ENCODE measurements around the gene SYNM.

DNA sequence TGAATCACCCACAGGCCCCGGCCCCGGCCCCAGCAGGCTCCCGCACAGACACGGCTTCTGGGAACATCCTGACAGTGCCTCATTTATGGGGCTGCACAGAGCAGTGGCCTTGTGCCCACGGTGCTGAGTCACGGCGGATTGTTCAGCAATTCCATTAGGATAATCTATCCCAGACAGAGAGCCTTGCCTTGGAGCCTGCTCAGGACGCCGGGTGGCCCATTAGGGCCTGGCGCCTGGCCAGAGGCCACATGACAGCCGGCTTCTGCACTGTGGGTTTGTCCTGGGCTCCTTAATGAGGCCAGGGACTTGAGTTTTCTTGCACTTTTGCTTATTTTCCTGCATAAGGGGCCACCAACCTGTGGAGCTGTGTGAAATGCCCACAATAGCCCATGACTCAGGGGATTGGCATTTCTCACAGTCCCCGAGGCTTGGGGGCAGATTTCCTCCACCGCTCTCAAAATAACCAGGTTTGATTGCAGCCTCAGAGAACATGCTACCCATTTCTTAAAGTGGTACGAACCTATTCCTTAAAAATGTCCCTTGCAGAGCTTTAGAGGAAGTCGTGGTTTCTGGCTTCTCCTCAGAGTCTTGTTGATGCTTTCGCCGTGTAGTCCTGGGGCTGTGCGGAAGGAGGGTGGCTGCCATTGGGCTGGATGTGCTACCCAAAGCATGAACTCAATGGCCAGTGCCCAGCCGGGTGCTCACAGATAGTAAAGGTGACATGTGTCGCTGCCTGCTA is 19.0 kb downstream of the SYNM start:
- TF ChIP-seq, protein P1, sequence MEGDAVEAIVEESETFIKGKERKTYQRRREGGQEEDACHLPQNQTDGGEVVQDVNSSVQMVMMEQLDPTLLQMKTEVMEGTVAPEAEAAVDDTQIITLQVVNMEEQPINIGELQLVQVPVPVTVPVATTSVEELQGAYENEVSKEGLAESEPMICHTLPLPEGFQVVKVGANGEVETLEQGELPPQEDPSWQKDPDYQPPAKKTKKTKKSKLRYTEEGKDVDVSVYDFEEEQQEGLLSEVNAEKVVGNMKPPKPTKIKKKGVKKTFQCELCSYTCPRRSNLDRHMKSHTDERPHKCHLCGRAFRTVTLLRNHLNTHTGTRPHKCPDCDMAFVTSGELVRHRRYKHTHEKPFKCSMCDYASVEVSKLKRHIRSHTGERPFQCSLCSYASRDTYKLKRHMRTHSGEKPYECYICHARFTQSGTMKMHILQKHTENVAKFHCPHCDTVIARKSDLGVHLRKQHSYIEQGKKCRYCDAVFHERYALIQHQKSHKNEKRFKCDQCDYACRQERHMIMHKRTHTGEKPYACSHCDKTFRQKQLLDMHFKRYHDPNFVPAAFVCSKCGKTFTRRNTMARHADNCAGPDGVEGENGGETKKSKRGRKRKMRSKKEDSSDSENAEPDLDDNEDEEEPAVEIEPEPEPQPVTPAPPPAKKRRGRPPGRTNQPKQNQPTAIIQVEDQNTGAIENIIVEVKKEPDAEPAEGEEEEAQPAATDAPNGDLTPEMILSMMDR (IDR thresholded peaks at IDR 0.05 in 2 of 3, conservative IDR thresholded peaks at IDR 0.05 in 1 of 3; ENCODE audit: borderline replicate concordance in 1 of 3, insufficient read depth in 1 of 3, low read depth in 2 of 3, low read length in 2 of 3), result no peak
- TF ChIP-seq EGR1 (IDR thresholded peaks at IDR 0.05; ENCODE audit: low read depth) (no peak), REST (IDR thresholded peaks at IDR 0.05; ENCODE audit: low read depth) (no peak), POLR2AphosphoS5 (IDR thresholded peaks at IDR 0.05; ENCODE audit: low read depth, low read length) (peak; percentile 39; the same call in 1 of the 2 replicates), EZH2 (IDR thresholded peaks at IDR 0.05) (no peak), ZBTB33 (IDR thresholded peaks at IDR 0.05; ENCODE audit: extremely low read depth, insufficient replicate concordance, low read length) (no peak), POLR2A (IDR thresholded peaks at IDR 0.05; ENCODE audit: borderline replicate concordance, extremely low read depth, insufficient read depth, insufficient read length) (no peak), SRF (IDR thresholded peaks at IDR 0.05; ENCODE audit: low read depth) (no peak), YY1 (IDR thresholded peaks at IDR 0.05; ENCODE audit: extremely low read depth, insufficient replicate concordance, low read depth, low read length) (no peak), ZNF274 (IDR thresholded peaks at IDR 0.05; ENCODE audit: low read depth, low read length) (no peak), CBX3 (IDR thresholded peaks at IDR 0.05; ENCODE audit: low read depth) (0 out of 2 replicates have a peak, but pooled peaks have one; percentile 54), EZH2phosphoT487 (IDR thresholded peaks at IDR 0.05; ENCODE audit: borderline replicate concordance) (no peak)

Data from HCT116 (cell line).